GM23248 (cell line): ENCODE data around the gene LTF. TPM values are rescaled to one million over a fixed set of nuclear protein-coding genes. Genes with fewer than 3 reads are reported as not detected.

Experiments used
- DNase-seq: peaks from one replicate; pipeline ENCODE4 v3.0.0-alpha.2; 2015
- H2AFZ ChIP-seq: fragments of 200-600 bp; sonication (generic); 2 replicates; pipeline ENCODE4 v1.6.1; 2016; ENCODE audit warnings: antibody characterized with exemption
- H3F3A ChIP-seq: fragments of 200-600 bp; sonication (generic); 2 replicates; pipeline ENCODE4 v1.6.1; 2016; ENCODE audit warnings: mild to moderate bottlenecking, antibody characterized with exemption, mixed run types; ENCODE audit not compliant: insufficient read depth
- H3K27ac ChIP-seq: fragments of 200-600 bp; sonication (generic); 2 replicates; pipeline ENCODE4 v1.5.1; 2016; ENCODE audit warnings: mild to moderate bottlenecking
- H3K27me3 ChIP-seq: fragments of 200-600 bp; sonication (generic); replicated peaks from 2 replicates; pipeline ENCODE4 v1.6.1; 2016; ENCODE audit warnings: mild to moderate bottlenecking; ENCODE audit not compliant: insufficient read depth
- H3K36me3 ChIP-seq: fragments of 200-600 bp; sonication (generic); 2 replicates; pipeline ENCODE4 v1.6.1; 2016; ENCODE audit warnings: low read depth, mild to moderate bottlenecking
- H3K4me1 ChIP-seq: fragments of 200-600 bp; sonication (generic); 2 replicates; pipeline ENCODE4 v1.6.1; 2016; ENCODE audit warnings: mild to moderate bottlenecking; ENCODE audit not compliant: insufficient read depth
- H3K4me2 ChIP-seq: fragments of 200-600 bp; sonication (generic); one replicate; pipeline ENCODE4 v1.6.1; 2016; ENCODE audit warnings: mild to moderate bottlenecking; ENCODE audit not compliant: unreplicated experiment
- H3K4me3 ChIP-seq: fragments of 200-600 bp; sonication (generic); 2 replicates; pipeline ENCODE4 v1.5.1; 2016; ENCODE audit warnings: mild to moderate bottlenecking
- H3K79me2 ChIP-seq: fragments of 200-600 bp; sonication (generic); 2 replicates; pipeline ENCODE4 v1.6.1; 2016; ENCODE audit warnings: mild to moderate bottlenecking; ENCODE audit not compliant: insufficient read depth
- H3K9ac ChIP-seq: fragments of 200-600 bp; sonication (generic); 2 replicates; pipeline ENCODE4 v1.6.1; 2016; ENCODE audit warnings: mild to moderate bottlenecking
- H3K9me2 ChIP-seq: fragments of 200-600 bp; sonication (generic); 2 replicates; pipeline ENCODE4 v1.6.1; 2016; ENCODE audit warnings: mixed run types, mild to moderate bottlenecking, moderate library complexity; ENCODE audit not compliant: insufficient read depth
- H3K9me3 ChIP-seq: fragments of 200-600 bp; sonication (generic); one replicate; pipeline ENCODE4 v1.6.1; 2017; ENCODE audit warnings: low read depth
- H4K20me1 ChIP-seq: fragments of 200-600 bp; sonication (generic); 2 replicates; pipeline ENCODE4 v1.6.0; 2016; ENCODE audit not compliant: insufficient read depth
- EZH2 ChIP-seq: fragments of 200-600 bp; sonication (generic); IDR thresholded peaks from 2 replicates; pipeline ENCODE4 v1.6.1; 2018; ENCODE audit warnings: antibody characterized with exemption, mild to moderate bottlenecking; ENCODE audit not compliant: insufficient read depth, poor library complexity, severe bottlenecking
- EZH2phosphoT487 ChIP-seq: fragments of 200-600 bp; sonication (generic); IDR thresholded peaks from 2 replicates; pipeline ENCODE4 v1.6.1; 2018; ENCODE audit warnings: antibody characterized with exemption, moderate library complexity, mild to moderate bottlenecking, low read depth; ENCODE audit not compliant: insufficient read depth
- WGBS, 2 experiments: methylation state at CpG; one replicate each; pipeline ENCODE4 v1.1.6; 2015 to 2017; ENCODE audit warnings: low lambda C conversion rate in 2 of 2, low coverage in 1 of 2; ENCODE audit errors: missing lambda C conversion rate in 2 of 2; 5-methylcytosine and 5-hydroxymethylcytosine counted together
- in situ Hi-C: fragments of 300-500 bp; cut with MboI; formaldehyde crosslinking; loops from 2 replicates; pipeline ENCODE4 v1.15.0; 2020
- polyA plus RNA-seq: library from polyadenylated mRNA; unstranded; fragments of >200 nt; fragmentation: Nextera tagmentation; extraction: Ambion mirVana; gene quantifications from 2 replicates; pipeline ENCODE4 v1.2.1, GENCODE V29; 2016
- total RNA-seq: library from RNA; depleted of rRNA; stranded (reverse); fragments of >200 nt; shearing (Covaris generic); gene quantifications from 2 replicates; pipeline ENCODE4 v1.2.3, GENCODE V29; 2014

LTF gene
- total and polyA plus RNA-seq, 2 experiments from 2014 or later = not detected

GRCh38 chr3:46500656-46501635 lies 36.2 kb upstream of the LTF start:
- peak; percentile 86 for DNase-seq
- TF ChIP-seq EZH2 = no peak
- TF ChIP-seq EZH2phosphoT487 = no peak

DNA sequence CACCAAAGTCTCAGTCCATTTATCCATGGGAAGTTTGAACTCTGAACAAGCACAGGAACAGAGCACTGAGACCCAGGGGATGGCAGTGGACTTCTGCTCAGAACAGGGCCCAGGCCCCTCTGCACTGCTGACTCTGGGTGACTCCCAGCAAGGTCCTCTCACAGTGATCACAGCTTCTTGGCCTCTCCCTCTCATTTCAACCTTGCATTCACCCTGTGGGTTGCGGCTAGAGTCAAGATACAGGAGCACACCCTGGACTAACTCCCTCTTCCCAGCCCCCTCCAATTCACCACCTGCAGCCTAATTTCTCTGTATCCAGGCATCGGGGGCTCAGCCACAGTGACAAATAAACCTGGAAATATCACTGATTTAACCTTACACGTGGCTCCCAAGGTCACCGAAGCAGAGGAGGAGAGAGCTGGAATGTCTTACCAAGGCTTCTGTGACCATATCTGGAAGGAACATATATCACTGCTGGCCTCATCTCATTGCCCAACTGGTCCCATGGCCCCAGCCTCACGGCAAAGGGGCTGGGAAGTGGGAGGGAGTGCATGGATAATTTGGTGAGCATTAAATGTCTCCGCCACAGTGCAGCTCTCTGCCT lies 34.3 kb upstream of the LTF start:
- no peaks in the 10 kb centered on the region for H3K9me3 ChIP-seq
- peaks cover 26% of the 10 kb centered on the region for H3K4me1 ChIP-seq
- WGBS, 2 experiments = 85 to 86% methylated on average over 6 of the region's 6 CpGs
- no peak overlapping the region for H3K9ac ChIP-seq
- H3K36me3 ChIP-seq = no peaks in the 10 kb centered on the region
- TF ChIP-seq EZH2 = no peak
- no peak for TF ChIP-seq EZH2phosphoT487
- no peak overlapping the region for H2AFZ ChIP-seq
- in situ Hi-C loops = no loop called here
- H3K9me2 ChIP-seq = no peaks in the 10 kb centered on the region
- no peaks in the 10 kb centered on the region for H4K20me1 ChIP-seq
- DNase-seq = no peak
- H3K27ac ChIP-seq = no peak overlapping the region
- H3F3A ChIP-seq = peaks cover 13% of the 10 kb centered on the region
- no peak overlapping the region for H3K4me2 ChIP-seq
- no peak overlapping the region for H3K4me3 ChIP-seq
- no peaks in the 10 kb centered on the region for H3K27me3 ChIP-seq
- H3K79me2 ChIP-seq = no peaks in the 10 kb centered on the region

More at GRCh38 chr3:46500656-46501635, 36.2 kb upstream of the LTF start:
- H3K4me3 ChIP-seq = no peak overlapping the region
- H3K27ac ChIP-seq = no peak overlapping the region
- in situ Hi-C loops = no loop called here
- no peaks in the 10 kb centered on the region for H4K20me1 ChIP-seq
- no peaks in the 10 kb centered on the region for H3K9me3 ChIP-seq
- no peaks in the 10 kb centered on the region for H3K36me3 ChIP-seq
- peaks cover 22% of the 10 kb centered on the region for H3K4me1 ChIP-seq
- H3K27me3 ChIP-seq = no peaks in the 10 kb centered on the region
- no peak overlapping the region; the same call in 1 of the 2 replicates for H3K9ac ChIP-seq
- no peaks in the 10 kb centered on the region for H3K79me2 ChIP-seq
- H3K4me2 ChIP-seq = peak overlapping the region; percentile 40
- H2AFZ ChIP-seq = no peak overlapping the region
- H3F3A ChIP-seq = peaks cover 10% of the 10 kb centered on the region
- H3K9me2 ChIP-seq = no peaks in the 10 kb centered on the region
- 52 to 54% methylated on average over 5 of the region's 5 CpGs for WGBS, 2 experiments

DNA sequence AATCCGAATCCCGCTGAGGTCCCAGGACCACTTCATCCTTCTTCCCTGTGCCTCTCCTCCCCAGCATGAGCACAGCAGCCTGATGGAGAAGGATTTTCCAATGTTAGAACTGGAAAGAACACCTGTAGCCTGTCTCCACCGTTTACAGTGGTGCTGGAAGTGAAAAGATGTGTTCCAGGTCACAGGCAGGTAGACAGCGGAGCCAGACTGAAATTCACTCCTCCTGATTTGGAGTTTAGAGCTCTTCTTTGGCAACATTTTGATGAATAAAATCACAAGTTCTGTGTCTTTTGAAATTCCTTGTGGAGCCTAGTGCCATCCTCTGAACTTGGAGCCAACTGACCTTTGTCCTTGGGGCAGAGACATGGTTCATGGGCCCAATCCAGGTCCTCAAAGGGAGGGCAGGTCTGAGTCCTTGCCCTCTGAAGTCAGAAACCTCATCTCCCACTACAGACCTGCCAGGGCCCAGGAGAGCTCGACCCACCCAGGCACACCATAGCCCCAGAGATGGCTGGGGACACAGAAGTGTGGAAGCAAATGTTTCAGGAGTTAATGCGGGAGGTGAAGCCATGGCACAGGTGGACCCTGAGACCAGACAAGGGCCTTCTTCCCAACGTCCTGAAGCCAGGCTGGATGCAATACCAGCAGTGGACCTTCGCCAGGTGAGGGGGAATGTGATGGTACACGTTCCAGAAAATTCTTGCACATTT lies 33.0 kb upstream of the LTF start, which contains the start of gene RTP3:
TSS of gene RTP3 (plus strand) at position 421 of the 710 bp plus-strand sequence. CDS start at position 508, 87 bp downstream.
- Histone ChIP-seq H3K4me2 (no peak within 1 kb of the TSS), H2AFZ (no peak within 1 kb of the TSS), H3K79me2 (no peaks in the 10 kb centered on the region), H3K9ac (no peak within 1 kb of the TSS), H3F3A (peaks cover 13% of the 10 kb centered on the region), H3K9me2 (no peaks in the 10 kb centered on the region), H3K27me3 (no peaks in the 10 kb centered on the region), H3K9me3 (no peaks in the 10 kb centered on the region), H3K4me1 (peaks cover 26% of the 10 kb centered on the region), H4K20me1 (no peaks in the 10 kb centered on the region), H3K4me3 (no peak within 1 kb of the TSS), H3K36me3 (no peaks in the 10 kb centered on the region), H3K27ac (no peak within 1 kb of the TSS)
- no peak for DNase-seq
- in situ Hi-C loops = no loop called here
- TF ChIP-seq EZH2phosphoT487 (no peak), EZH2 (no peak)
- WGBS, 2 experiments = 73 to 75% methylated on average over 9 of the region's 9 CpGs

GRCh38 chr3:46496746-46497555 lies 32.2 kb upstream of the LTF start:
- DNase-seq = peak; percentile 32
- H2AFZ ChIP-seq = no peak overlapping the region
- H3K36me3 ChIP-seq = no peaks in the 10 kb centered on the region
- H3K9me2 ChIP-seq = no peaks in the 10 kb centered on the region
- peaks cover 13% of the 10 kb centered on the region for H3F3A ChIP-seq
- peaks cover 26% of the 10 kb centered on the region for H3K4me1 ChIP-seq
- no peak overlapping the region for H3K27ac ChIP-seq
- in situ Hi-C loops = no loop called here
- TF ChIP-seq EZH2phosphoT487 (no peak), EZH2 (no peak)
- no peaks in the 10 kb centered on the region for H3K79me2 ChIP-seq
- peak overlapping the region; percentile 14 for H3K4me2 ChIP-seq
- 80 to 81% methylated on average over 9 of the region's 9 CpGs for WGBS, 2 experiments
- H4K20me1 ChIP-seq = no peaks in the 10 kb centered on the region
- H3K27me3 ChIP-seq = no peaks in the 10 kb centered on the region
- H3K9ac ChIP-seq = no peak overlapping the region
- H3K4me3 ChIP-seq = no peak overlapping the region
- H3K9me3 ChIP-seq = no peaks in the 10 kb centered on the region
